ENCODE data around the gene ADRA1B. TPM values are rescaled to one million over a fixed set of nuclear protein-coding genes. Genes with fewer than 3 reads are reported as not detected.

ADRA1B gene
- total and polyA plus RNA-seq, 2 of the 8 experiments (the other 6 are each of a cell fraction or from before 2014, with no cell fraction given): not detected

DNA sequence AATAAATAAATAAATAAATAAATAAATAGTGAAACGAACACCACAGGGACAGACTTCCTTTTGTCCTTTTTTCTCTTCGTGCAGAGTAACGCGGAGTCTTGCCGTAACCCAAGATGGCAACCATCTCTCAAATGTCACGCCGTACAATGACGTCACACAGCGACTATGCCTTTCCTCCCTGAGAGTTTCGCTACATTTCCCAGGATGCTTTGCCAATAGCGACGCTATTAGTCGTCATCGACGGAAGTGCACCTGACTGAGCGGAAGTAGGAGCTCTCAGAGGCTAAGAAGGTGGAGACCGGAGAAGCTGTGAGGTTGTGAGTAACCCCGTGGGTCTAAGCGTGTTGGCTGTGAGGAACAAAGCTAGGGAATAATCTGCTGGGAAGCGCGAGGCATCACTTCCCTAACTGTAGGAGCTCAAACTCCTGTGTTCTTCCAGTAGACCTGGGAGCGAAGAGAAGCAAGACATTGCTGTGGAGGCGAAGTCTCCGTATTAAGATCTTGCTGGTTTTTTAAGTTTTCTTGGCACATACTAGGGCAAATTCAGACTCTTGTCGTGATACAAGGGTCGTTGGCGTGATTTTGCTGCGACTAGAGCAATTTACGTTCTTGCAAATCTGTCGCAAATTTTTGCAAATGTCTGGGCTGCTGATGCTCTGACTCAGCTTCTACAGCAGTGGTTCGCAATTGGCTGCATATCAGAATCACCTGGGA is 92.8 kb downstream of the ADRA1B start, which contains the start of gene TTC1 (continued):
- TF ChIP-seq TAF7 (optimal IDR thresholded peaks at IDR 0.05; ENCODE audit: borderline replicate concordance, low read depth, low read length): peak; percentile 73
- TF ChIP-seq, protein P1, sequence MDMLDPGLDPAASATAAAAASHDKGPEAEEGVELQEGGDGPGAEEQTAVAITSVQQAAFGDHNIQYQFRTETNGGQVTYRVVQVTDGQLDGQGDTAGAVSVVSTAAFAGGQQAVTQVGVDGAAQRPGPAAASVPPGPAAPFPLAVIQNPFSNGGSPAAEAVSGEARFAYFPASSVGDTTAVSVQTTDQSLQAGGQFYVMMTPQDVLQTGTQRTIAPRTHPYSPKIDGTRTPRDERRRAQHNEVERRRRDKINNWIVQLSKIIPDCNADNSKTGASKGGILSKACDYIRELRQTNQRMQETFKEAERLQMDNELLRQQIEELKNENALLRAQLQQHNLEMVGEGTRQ (IDR thresholded peaks at IDR 0.05; ENCODE audit: low read length): peak; percentile 59; the same call in 1 of the 2 replicates
- no peak for TF ChIP-seq RFX5 (IDR thresholded peaks at IDR 0.05; ENCODE audit: borderline replicate concordance, low read depth, low read length)
- TF ChIP-seq, protein P2, sequence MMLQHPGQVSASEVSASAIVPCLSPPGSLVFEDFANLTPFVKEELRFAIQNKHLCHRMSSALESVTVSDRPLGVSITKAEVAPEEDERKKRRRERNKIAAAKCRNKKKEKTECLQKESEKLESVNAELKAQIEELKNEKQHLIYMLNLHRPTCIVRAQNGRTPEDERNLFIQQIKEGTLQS (IDR thresholded peaks at IDR 0.05; ENCODE audit: insufficient read depth, low read depth, low read length): peak; percentile 82
- TF ChIP-seq POLR2A (IDR thresholded peaks at IDR 0.05; ENCODE audit: control extremely low read depth in 1 of 2, low read depth in 2 of 2, low read length in 2 of 2): peak; percentile 91 to 98
- TF ChIP-seq POLR2AphosphoS5 (IDR thresholded peaks at IDR 0.05; ENCODE audit: low read depth, low read length): peak; percentile 96
- peak; percentile 49; the same call in 1 of the 2 replicates for TF ChIP-seq SRF (IDR thresholded peaks at IDR 0.05; ENCODE audit: low read depth, low read length)
- no peak for TF ChIP-seq SP4 (IDR thresholded peaks at IDR 0.05; ENCODE audit: low read length)
- TF ChIP-seq ZNF274 (IDR thresholded peaks at IDR 0.05; ENCODE audit: borderline replicate concordance, extremely low read depth, low read length): no peak
- TF ChIP-seq TAF1 (IDR thresholded peaks at IDR 0.05; ENCODE audit: low read depth, low read length): peak; percentile 91
- TF ChIP-seq TEAD4 (IDR thresholded peaks at IDR 0.05; ENCODE audit: low read depth, low read length): no peak
- no peak for TF ChIP-seq KDM1A (IDR thresholded peaks at IDR 0.05; ENCODE audit: borderline replicate concordance, low read length)
- TF ChIP-seq GTF2F1 (IDR thresholded peaks at IDR 0.05; ENCODE audit: borderline replicate concordance, low read depth, low read length): no peak
- TF ChIP-seq EP300 (IDR thresholded peaks at IDR 0.05; ENCODE audit: borderline replicate concordance in 1 of 2, low read depth in 2 of 2, low read length in 2 of 2): no peak
- TF ChIP-seq NRF1 (IDR thresholded peaks at IDR 0.05; ENCODE audit: low read depth, low read length): no peak
- TF ChIP-seq, protein P3, sequence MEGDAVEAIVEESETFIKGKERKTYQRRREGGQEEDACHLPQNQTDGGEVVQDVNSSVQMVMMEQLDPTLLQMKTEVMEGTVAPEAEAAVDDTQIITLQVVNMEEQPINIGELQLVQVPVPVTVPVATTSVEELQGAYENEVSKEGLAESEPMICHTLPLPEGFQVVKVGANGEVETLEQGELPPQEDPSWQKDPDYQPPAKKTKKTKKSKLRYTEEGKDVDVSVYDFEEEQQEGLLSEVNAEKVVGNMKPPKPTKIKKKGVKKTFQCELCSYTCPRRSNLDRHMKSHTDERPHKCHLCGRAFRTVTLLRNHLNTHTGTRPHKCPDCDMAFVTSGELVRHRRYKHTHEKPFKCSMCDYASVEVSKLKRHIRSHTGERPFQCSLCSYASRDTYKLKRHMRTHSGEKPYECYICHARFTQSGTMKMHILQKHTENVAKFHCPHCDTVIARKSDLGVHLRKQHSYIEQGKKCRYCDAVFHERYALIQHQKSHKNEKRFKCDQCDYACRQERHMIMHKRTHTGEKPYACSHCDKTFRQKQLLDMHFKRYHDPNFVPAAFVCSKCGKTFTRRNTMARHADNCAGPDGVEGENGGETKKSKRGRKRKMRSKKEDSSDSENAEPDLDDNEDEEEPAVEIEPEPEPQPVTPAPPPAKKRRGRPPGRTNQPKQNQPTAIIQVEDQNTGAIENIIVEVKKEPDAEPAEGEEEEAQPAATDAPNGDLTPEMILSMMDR (IDR thresholded peaks at IDR 0.05; ENCODE audit: control extremely low read depth in 1 of 3, insufficient read depth in 1 of 3, low read depth in 1 of 3, low read length in 3 of 3): no peak
- TF ChIP-seq CBX8 (IDR thresholded peaks at IDR 0.05; ENCODE audit: borderline replicate concordance, low read depth, low read length): no peak
- no peak for TF ChIP-seq CHD1 (IDR thresholded peaks at IDR 0.05; ENCODE audit: low read depth, low read length)
- TF ChIP-seq CREB1 (IDR thresholded peaks at IDR 0.05): peak; percentile 99
- peak in 1 of 2 experiments; percentile 85; a peak in 1 of 4 replicates for TF ChIP-seq HDAC2 (IDR thresholded peaks at IDR 0.05; ENCODE audit: borderline replicate concordance in 1 of 2, low read depth in 2 of 2, low read length in 2 of 2)
- no peak for TF ChIP-seq EGR1 (IDR thresholded peaks at IDR 0.05; ENCODE audit: borderline replicate concordance, low read depth, low read length)
